Endothelial cell of umbilical vein (primary cell): ENCODE measurements around the gene SNAPC4. TPM values are rescaled to one million over a fixed set of nuclear protein-coding genes. Genes with fewer than 3 reads are reported as not detected.

Experiments used
- BruUV-seq: library from RNA; stranded (reverse); fragments of 400-500 nt; replicated peaks from 2 replicates; lab custom pipeline; 2021; lab: Mats Ljungman, UMichigan
- CTCF ChIA-PET: fragments of 300-600, 350-600 bp; sonication (Branson Sonifier 250); formaldehyde crosslinking; loops from one replicate; lab custom pipeline; 2021; ENCODE audit warnings: antibody characterized with exemption, inconsistent platforms; lab: Charles Lee
- POLR2A ChIA-PET: fragments of 300-600, 350-600 bp; sonication (Branson Sonifier 250); formaldehyde crosslinking; loops from one replicate; lab custom pipeline; 2021; ENCODE audit warnings: antibody characterized with exemption, inconsistent platforms; lab: Charles Lee
- DNase-seq: peaks from one replicate; pipeline ENCODE4 v3.0.0-alpha.2; 2011; ENCODE audit warnings: low read depth, low spot score
- FAIRE-seq: peaks from 2 replicates; lab custom pipeline; 2011; peaks lifted over from hg19 to GRCh38; lab: Jason Lieb, UNC
- H2AFZ ChIP-seq: 2 replicates; pipeline ENCODE4 v1.6.0; 2012; ENCODE audit warnings: low read depth, low read length, control low read depth, inconsistent platforms
- H3K27ac ChIP-seq: 2 replicates; pipeline ENCODE4 v1.5.1; 2011; ENCODE audit warnings: low read depth, mild to moderate bottlenecking, control low read depth, low read length, moderate library complexity; ENCODE audit not compliant: insufficient read depth
- H3K27me3 ChIP-seq, 2 experiments: 2 replicates each; pipeline versions ENCODE4 v1.6.0 to v1.6.1; 2011; ENCODE audit warnings: low read length in 2 of 2, mixed read lengths in 1 of 2; ENCODE audit not compliant: control insufficient read depth in 2 of 2, insufficient read depth in 2 of 2
- H3K36me3 ChIP-seq, 2 experiments: 2 replicates in 1 of 2; 3 replicates in 1 of 2; pipeline ENCODE4 v1.5.1; 2011; ENCODE audit warnings: low read length in 2 of 2, mild to moderate bottlenecking in 1 of 2, moderate library complexity in 1 of 2; ENCODE audit not compliant: control insufficient read depth in 2 of 2, insufficient read depth in 2 of 2; ENCODE audit errors: extremely low read depth in 1 of 2
- H3K4me1 ChIP-seq: 3 replicates; pipeline ENCODE4 v1.5.1; 2011; ENCODE audit warnings: mild to moderate bottlenecking, low read length; ENCODE audit not compliant: control insufficient read depth, insufficient read depth; ENCODE audit errors: extremely low read depth
- H3K4me2 ChIP-seq: 2 replicates; pipeline ENCODE4 v1.6.1; 2011; ENCODE audit warnings: low read length, control low read depth, mixed read lengths; ENCODE audit not compliant: insufficient read depth
- H3K4me3 ChIP-seq, 3 experiments: fragments of 200-600 bp in 1 of 3; sonication (generic), shearing (Covaris generic) in 1 of 3; replicated peaks in 1 of 3; 2 replicates each; pipeline ENCODE4 v1.5.1; 2011 to 2016; ENCODE audit warnings: control low read depth in 3 of 3, low read length in 3 of 3, mild to moderate bottlenecking in 2 of 3, inconsistent platforms in 1 of 3, low read depth in 1 of 3, moderate library complexity in 1 of 3; ENCODE audit not compliant: insufficient read depth in 1 of 3
- H3K79me2 ChIP-seq: 2 replicates; pipeline ENCODE4 v1.6.0; 2012; ENCODE audit warnings: low read length, inconsistent platforms; ENCODE audit not compliant: control insufficient read depth, insufficient read depth
- H3K9ac ChIP-seq: replicated peaks from 2 replicates; pipeline ENCODE3; 2011; ENCODE audit warnings: low read length, control low read depth; ENCODE audit not compliant: insufficient read depth; ENCODE audit errors: extremely low read depth
- H3K9me1 ChIP-seq: replicated peaks from 3 replicates; pipeline ENCODE4 v1.6.0; 2011; ENCODE audit warnings: mild to moderate bottlenecking, low read length; ENCODE audit not compliant: control insufficient read depth, insufficient read depth; ENCODE audit errors: extremely low read depth
- H3K9me3 ChIP-seq: replicated peaks from 2 replicates; pipeline ENCODE4 v1.5.1; 2012; ENCODE audit warnings: low read length, inconsistent platforms; ENCODE audit not compliant: control insufficient read depth, insufficient read depth
- H4K20me1 ChIP-seq: replicated peaks from 2 replicates; pipeline ENCODE3; 2011; ENCODE audit warnings: mild to moderate bottlenecking, low read length; ENCODE audit not compliant: control insufficient read depth, insufficient read depth; ENCODE audit errors: extremely low read depth
- EZH2 ChIP-seq: IDR thresholded peaks from 2 replicates; pipeline ENCODE4 v1.6.1; 2012; ENCODE audit warnings: borderline replicate concordance, low read depth, mild to moderate bottlenecking, moderate library complexity, low read length, inconsistent platforms; ENCODE audit not compliant: severe bottlenecking
- FOS ChIP-seq: IDR thresholded peaks from 2 replicates; pipeline ENCODE4 v1.6.1; 2011; ENCODE audit warnings: mild to moderate bottlenecking, low read length, moderate library complexity, borderline replicate concordance; ENCODE audit not compliant: insufficient read depth
- GATA2 ChIP-seq: IDR thresholded peaks from 2 replicates; pipeline ENCODE4 v1.7.0; 2011; ENCODE audit warnings: low read depth, mild to moderate bottlenecking, moderate library complexity, mixed read lengths, low read length; ENCODE audit not compliant: insufficient read length, insufficient read depth
- JUN ChIP-seq: IDR thresholded peaks from 2 replicates; pipeline ENCODE4 v1.6.1; 2011; ENCODE audit warnings: borderline replicate concordance, low read depth; ENCODE audit not compliant: insufficient read length, insufficient read depth
- MYC ChIP-seq: IDR thresholded peaks from one replicate; pipeline ENCODE4 v1.6.1; 2011; ENCODE audit warnings: mild to moderate bottlenecking, low read depth, low read length
- POLR2A ChIP-seq: IDR thresholded peaks from 2 replicates; pipeline ENCODE4 v1.6.1; 2012; ENCODE audit warnings: low read depth, mild to moderate bottlenecking, control low read depth, low read length
- POLR2AphosphoS5 ChIP-seq: IDR thresholded peaks from 2 replicates; pipeline ENCODE4 v1.6.1; 2012; ENCODE audit warnings: low read depth, mild to moderate bottlenecking, control low read depth, low read length, moderate library complexity; ENCODE audit not compliant: insufficient read depth
- dilution Hi-C: fragments of 300-500 bp; cut with MboI; formaldehyde crosslinking; loops from one replicate; pipeline ENCODE4 v1.15.0; 2019; ENCODE audit warnings: low sequenced_read_pairs; ENCODE audit not compliant: extremely low pct_ligation_motif_present
- intact Hi-C: fragments of 100-400 bp; cut with micrococcal nuclease; formaldehyde crosslinking; loops from one replicate; pipeline ENCODE4 v1.10.0; 2022
- polyA plus RNA-seq, 4 experiments: library from polyadenylated mRNA; depleted of rRNA in 3 of 4; stranded (reverse) in 3 of 4; unstranded in 1 of 4; fragments of >200 nt; gene quantifications; 2 replicates each; pipeline versions ENCODE4 v1.2.1 to v1.2.3, GENCODE V29; 2011 to 2012; ENCODE audit warnings: missing spikeins in 1 of 4
- total RNA-seq: library from RNA; stranded (reverse); gene quantifications from 2 replicates; pipeline ENCODE4 v1.2.3, GENCODE V29; 2021
- TF ChIP-seq, protein P1 (sequence below), 2 donors: IDR thresholded peaks; 1 replicate in 1 of 2; 2 replicates in 1 of 2; pipeline ENCODE4 v1.5.1; 2011; ENCODE audit warnings: low read length in 2 of 2, mild to moderate bottlenecking in 2 of 2, moderate library complexity in 2 of 2, control low read depth in 1 of 2, inconsistent platforms in 1 of 2, low read depth in 1 of 2; ENCODE audit not compliant: insufficient read depth in 1 of 2; ENCODE audit errors: extremely low read depth in 1 of 2
- TF ChIP-seq, protein P2 (sequence below): IDR thresholded peaks from 2 replicates; pipeline ENCODE4 v1.6.1; 2011; ENCODE audit not compliant: insufficient read depth, insufficient read length

Gene SNAPC4
- total and polyA plus RNA-seq, 2 donors (not counting 3 experiments of a cell fraction or from before 2014, with no cell fraction given) = 6.7 to 17.5 TPM

DNA sequence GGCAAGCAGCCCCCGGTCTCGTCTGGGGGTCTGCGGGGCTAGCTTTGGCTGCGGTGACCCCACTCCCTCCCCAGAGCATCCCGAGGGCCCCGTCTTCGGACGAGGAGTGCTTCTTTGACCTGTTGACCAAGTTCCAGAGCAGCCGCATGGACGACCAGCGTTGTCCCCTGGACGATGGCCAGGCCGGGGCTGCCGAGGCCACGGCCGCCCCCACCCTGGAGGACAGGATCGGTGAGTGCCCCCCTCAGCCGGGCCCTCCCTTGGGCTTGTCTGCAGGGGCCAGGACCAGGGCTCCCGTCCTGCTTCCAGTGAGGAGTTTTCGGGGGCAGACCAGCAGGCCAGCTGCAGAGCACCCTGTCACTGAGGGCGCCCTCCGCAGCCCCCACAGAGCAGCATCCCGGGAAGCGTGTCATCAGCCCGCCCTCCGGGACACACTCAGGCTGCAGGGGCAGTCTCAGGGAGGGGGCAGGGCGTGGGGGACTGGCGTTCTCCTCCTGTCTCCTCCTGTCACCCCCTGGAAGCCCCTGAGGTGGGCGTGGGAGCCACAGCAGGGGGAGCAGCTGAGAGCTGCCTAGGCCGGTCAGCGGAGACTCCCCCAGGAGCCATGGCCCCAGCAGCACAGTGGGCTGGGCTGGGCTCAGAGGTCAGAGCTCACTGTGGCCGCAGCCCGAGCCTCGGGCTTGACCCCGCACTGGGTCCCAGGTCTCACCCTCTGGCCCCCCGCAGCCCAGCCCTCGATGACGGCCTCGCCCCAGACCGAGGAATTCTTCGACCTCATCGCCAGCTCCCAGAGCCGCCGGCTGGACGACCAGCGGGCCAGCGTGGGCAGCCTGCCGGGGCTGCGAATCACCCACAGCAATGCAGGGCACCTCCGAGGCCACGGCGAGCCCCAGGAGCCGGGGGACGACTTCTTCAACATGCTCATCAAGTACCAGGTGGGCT lies 44.1 kb downstream of the SNAPC4 start:
- H3K4me2 ChIP-seq = no peak overlapping the region
- no peaks in the 10 kb centered on the region for H3K4me1 ChIP-seq
- no peaks in the 10 kb centered on the region for H4K20me1 ChIP-seq
- no peak for FAIRE-seq
- dilution Hi-C loops = no loop called here
- TF ChIP-seq, protein P1, sequence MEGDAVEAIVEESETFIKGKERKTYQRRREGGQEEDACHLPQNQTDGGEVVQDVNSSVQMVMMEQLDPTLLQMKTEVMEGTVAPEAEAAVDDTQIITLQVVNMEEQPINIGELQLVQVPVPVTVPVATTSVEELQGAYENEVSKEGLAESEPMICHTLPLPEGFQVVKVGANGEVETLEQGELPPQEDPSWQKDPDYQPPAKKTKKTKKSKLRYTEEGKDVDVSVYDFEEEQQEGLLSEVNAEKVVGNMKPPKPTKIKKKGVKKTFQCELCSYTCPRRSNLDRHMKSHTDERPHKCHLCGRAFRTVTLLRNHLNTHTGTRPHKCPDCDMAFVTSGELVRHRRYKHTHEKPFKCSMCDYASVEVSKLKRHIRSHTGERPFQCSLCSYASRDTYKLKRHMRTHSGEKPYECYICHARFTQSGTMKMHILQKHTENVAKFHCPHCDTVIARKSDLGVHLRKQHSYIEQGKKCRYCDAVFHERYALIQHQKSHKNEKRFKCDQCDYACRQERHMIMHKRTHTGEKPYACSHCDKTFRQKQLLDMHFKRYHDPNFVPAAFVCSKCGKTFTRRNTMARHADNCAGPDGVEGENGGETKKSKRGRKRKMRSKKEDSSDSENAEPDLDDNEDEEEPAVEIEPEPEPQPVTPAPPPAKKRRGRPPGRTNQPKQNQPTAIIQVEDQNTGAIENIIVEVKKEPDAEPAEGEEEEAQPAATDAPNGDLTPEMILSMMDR (IDR thresholded peaks at IDR 0.05; ENCODE audit: extremely low read depth in 1 of 2, insufficient read depth in 1 of 2, low read depth in 1 of 2, low read length in 2 of 2) = no peak
- TF ChIP-seq, protein P2, sequence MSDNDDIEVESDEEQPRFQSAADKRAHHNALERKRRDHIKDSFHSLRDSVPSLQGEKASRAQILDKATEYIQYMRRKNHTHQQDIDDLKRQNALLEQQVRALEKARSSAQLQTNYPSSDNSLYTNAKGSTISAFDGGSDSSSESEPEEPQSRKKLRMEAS = no peak
- TF ChIP-seq FOS (no peak), GATA2 (no peak), MYC (no peak), POLR2A (no peak), EZH2 (no peak), JUN (no peak), POLR2AphosphoS5 (no peak)
- H2AFZ ChIP-seq = no peak overlapping the region
- no peaks in the 10 kb centered on the region for H3K9me3 ChIP-seq
- ChIA-PET CTCF (interaction anchor here (0.6 kb wide), 1 partner anchor 134 kb away, joined by 3 read pairs; no protein-coding TSS in a partner anchor), POLR2A (interaction anchor here (0.6 kb wide), 1 partner anchor 64 kb away, joined by 4 read pairs; no protein-coding TSS in a partner anchor)
- DNase-seq = no peak
- intact Hi-C loops = no loop called here
- H3K9me1 ChIP-seq = no peaks in the 10 kb centered on the region
- no TSS peak for BruUV-seq
- H3K79me2 ChIP-seq = no peaks in the 10 kb centered on the region
- H3K27ac ChIP-seq = no peak overlapping the region
- no peaks in the 10 kb centered on the region for H3K27me3 ChIP-seq
- no peak overlapping the region for H3K4me3 ChIP-seq
- no peak overlapping the region for H3K9ac ChIP-seq
- peaks cover 0 to 5% of the 10 kb centered on the region in 2 experiments for H3K36me3 ChIP-seq
